ENCODE measurements around the gene DNAH5. TPM values are rescaled to one million over a fixed set of nuclear protein-coding genes. Genes with fewer than 3 reads are reported as not detected.

The DNAH5 gene
- total and polyA plus RNA-seq, 2 of the 8 experiments (the other 6 are each of a cell fraction or from before 2014, with no cell fraction given) = 0.30 to 0.73 TPM

- TF ChIP-seq CTCF (IDR thresholded peaks at IDR 0.05; ENCODE audit: control extremely low read depth in 1 of 3, insufficient read depth in 1 of 3, low read depth in 1 of 3, low read length in 3 of 3) (no peak), EGR1 (IDR thresholded peaks at IDR 0.05; ENCODE audit: borderline replicate concordance, low read depth, low read length) (no peak), CBX5 (IDR thresholded peaks at IDR 0.05; ENCODE audit: low read depth, low read length) (no peak)
Observed at GRCh38 chr5:13674391-13674790, 270.1 kb downstream of the DNAH5 start (continued).

Data from H1 (cell line).